ENCODE results near the gene TAX1BP3.

Gene TAX1BP3

DNA sequence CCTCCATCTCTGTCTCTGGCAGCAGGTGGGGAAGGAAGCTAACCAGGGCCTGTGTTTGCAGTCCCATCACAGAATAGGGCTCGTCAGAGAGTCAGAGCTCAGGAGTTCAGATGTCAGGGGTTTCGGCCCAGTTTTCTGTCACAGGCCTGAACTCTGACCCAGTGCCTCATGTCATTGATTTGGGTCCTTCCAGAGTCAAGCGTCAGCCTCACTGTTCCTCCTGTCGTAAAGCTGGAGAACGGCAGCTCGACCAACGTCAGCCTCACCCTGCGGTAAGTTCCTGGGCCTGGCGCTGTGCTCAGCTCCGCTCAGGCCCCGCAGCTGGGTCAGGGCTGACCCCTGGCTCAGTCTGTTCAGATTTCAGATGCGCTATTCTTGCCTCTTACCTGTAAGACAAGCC is 21.1 kb downstream of the TAX1BP3 start:
- no peak overlapping the region for H3K4me3 ChIP-seq (ENCODE audit: low read depth in 1 of 2, low read length in 2 of 2)
- no peak overlapping the region for H3K9ac ChIP-seq (ENCODE audit: low read depth in 1 of 2, low read length in 2 of 2)
- peaks cover 11 to 20% of the 10 kb centered on the region in 2 donors for H3K36me3 ChIP-seq (ENCODE audit: control insufficient read depth in 1 of 2, insufficient read depth in 2 of 2, low read length in 2 of 2)
- no peaks in the 10 kb centered on the region for H3K4me1 ChIP-seq (ENCODE audit: control insufficient read depth in 1 of 2, insufficient read depth in 2 of 2, low read length in 2 of 2)
- no peaks in the 10 kb centered on the region for H3K27me3 ChIP-seq (ENCODE audit: control insufficient read depth in 1 of 2, insufficient read depth in 2 of 2, low read length in 2 of 2)
- H3K9me3 ChIP-seq (ENCODE audit: control insufficient read depth in 1 of 2, low read length in 2 of 2), result no peaks in the 10 kb centered on the region
- no peak overlapping the region for H3K27ac ChIP-seq (ENCODE audit: low read depth, low read length)

DNA sequence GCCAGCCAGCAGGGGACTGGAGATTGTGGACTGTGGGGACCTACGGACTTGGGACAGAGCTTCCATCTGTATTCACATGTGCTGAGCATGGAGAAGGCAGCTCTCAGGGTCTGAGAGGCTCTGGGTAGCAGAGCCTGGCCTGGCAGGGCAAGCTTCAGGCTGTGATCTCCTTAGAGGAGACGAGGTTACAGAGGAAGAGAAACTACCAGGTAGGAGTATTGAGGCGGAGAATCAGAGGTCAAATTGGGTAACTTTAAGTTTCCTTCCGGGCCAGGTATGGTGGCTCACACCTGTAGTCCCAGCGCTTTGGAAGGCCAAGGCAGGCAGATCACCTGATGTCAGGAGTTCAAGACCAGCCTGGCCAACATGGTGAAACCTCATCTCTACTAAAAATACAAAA is 23.1 kb downstream of the TAX1BP3 start:
- H3K4me3 ChIP-seq (ENCODE audit: low read depth in 1 of 2, low read length in 2 of 2), result no peak overlapping the region
- no peak overlapping the region for H3K9ac ChIP-seq (ENCODE audit: low read depth in 1 of 2, low read length in 2 of 2)
- H3K9me3 ChIP-seq (ENCODE audit: control insufficient read depth in 1 of 2, low read length in 2 of 2), result no peaks in the 10 kb centered on the region
- peaks cover 11 to 22% of the 10 kb centered on the region in 2 donors for H3K36me3 ChIP-seq (ENCODE audit: control insufficient read depth in 1 of 2, insufficient read depth in 2 of 2, low read length in 2 of 2)
- no peak overlapping the region for H3K27ac ChIP-seq (ENCODE audit: low read depth, low read length)
- H3K27me3 ChIP-seq (ENCODE audit: control insufficient read depth in 1 of 2, insufficient read depth in 2 of 2, low read length in 2 of 2), result no peaks in the 10 kb centered on the region
- H3K4me1 ChIP-seq (ENCODE audit: control insufficient read depth in 1 of 2, insufficient read depth in 2 of 2, low read length in 2 of 2), result no peaks in the 10 kb centered on the region

DNA sequence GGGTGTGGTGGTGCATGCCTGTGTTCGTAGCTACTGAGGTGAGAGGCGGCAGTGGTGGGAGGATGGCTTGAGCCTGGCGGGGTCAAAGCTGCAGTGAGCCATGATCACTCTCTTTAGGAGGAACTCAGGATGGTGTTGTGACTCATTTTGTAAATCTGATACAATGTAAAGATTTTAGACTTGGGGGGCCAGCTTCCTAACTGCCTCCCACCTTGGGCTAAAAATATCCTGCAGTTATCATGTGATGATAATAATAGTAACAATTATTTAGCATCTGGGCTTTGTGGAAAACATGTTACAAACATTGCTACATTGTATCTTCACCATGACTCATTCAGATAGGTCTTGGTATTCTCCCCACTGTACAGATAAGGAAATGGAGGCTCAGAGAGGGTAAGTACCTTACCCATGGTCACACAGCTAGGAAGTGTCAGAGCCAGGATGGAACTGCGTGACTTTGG is 24.5 kb downstream of the TAX1BP3 start:
- no peak overlapping the region for H3K27ac ChIP-seq (ENCODE audit: low read depth, low read length)
- H3K4me1 ChIP-seq (ENCODE audit: control insufficient read depth in 1 of 2, insufficient read depth in 2 of 2, low read length in 2 of 2), result no peaks in the 10 kb centered on the region
- no peak overlapping the region for H3K4me3 ChIP-seq (ENCODE audit: low read depth in 1 of 2, low read length in 2 of 2)
- no peaks in the 10 kb centered on the region for H3K9me3 ChIP-seq (ENCODE audit: control insufficient read depth in 1 of 2, low read length in 2 of 2)
- no peak overlapping the region for H3K9ac ChIP-seq (ENCODE audit: low read depth in 1 of 2, low read length in 2 of 2)
- H3K27me3 ChIP-seq (ENCODE audit: control insufficient read depth in 1 of 2, insufficient read depth in 2 of 2, low read length in 2 of 2), result no peaks in the 10 kb centered on the region
- H3K36me3 ChIP-seq (ENCODE audit: control insufficient read depth in 1 of 2, insufficient read depth in 2 of 2, low read length in 2 of 2), result peaks cover 11 to 15% of the 10 kb centered on the region in 2 donors

DNA sequence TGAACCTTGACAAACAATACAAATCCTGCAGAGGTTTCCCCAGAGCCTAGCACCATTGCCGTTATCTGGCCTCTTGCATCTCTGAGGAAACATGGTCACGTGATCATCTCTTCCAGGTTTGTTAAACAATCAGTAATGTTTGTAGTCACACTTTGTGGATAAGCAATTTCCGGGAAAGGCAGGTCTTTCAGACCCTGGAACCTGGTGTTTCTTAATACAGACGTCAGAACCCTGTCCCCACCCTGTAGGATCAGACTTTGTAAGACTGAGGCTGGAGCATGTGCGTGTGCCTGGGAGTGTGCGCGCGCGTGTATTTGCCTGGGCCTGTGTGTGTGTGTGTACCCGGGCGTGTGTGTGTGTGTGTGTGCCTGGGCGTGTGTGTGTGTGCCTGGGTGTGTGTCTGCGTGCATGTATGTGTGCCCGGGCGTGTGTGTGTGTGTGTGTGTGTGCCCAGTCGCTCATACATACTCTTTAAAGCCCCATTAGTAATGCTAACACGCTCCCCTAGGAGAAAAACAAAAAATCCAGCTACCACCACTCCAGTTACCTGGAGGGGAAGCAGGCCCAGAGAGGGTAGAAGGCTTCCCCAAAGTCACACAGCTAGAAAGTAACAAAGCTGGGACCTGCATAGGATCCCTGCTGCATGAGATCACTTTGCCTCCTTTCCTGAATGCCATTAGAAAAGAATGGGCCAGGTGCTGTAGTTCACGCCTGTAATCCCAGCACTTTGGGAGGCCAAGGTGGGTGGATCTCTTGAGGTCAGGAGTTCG is 26.5 kb downstream of the TAX1BP3 start:
- H3K36me3 ChIP-seq (ENCODE audit: control insufficient read depth in 1 of 2, insufficient read depth in 2 of 2, low read length in 2 of 2), result peaks cover 3 to 8% of the 10 kb centered on the region in 2 donors
- no peak overlapping the region for H3K27ac ChIP-seq (ENCODE audit: low read depth, low read length)
- peaks cover 0 to 4% of the 10 kb centered on the region in 2 donors for H3K4me1 ChIP-seq (ENCODE audit: control insufficient read depth in 1 of 2, insufficient read depth in 2 of 2, low read length in 2 of 2)
- no peak overlapping the region for H3K9ac ChIP-seq (ENCODE audit: low read depth in 1 of 2, low read length in 2 of 2)
- H3K4me3 ChIP-seq (ENCODE audit: low read depth in 1 of 2, low read length in 2 of 2), result no peak overlapping the region
- no peaks in the 10 kb centered on the region for H3K27me3 ChIP-seq (ENCODE audit: control insufficient read depth in 1 of 2, insufficient read depth in 2 of 2, low read length in 2 of 2)
- no peaks in the 10 kb centered on the region for H3K9me3 ChIP-seq (ENCODE audit: control insufficient read depth in 1 of 2, low read length in 2 of 2)

DNA sequence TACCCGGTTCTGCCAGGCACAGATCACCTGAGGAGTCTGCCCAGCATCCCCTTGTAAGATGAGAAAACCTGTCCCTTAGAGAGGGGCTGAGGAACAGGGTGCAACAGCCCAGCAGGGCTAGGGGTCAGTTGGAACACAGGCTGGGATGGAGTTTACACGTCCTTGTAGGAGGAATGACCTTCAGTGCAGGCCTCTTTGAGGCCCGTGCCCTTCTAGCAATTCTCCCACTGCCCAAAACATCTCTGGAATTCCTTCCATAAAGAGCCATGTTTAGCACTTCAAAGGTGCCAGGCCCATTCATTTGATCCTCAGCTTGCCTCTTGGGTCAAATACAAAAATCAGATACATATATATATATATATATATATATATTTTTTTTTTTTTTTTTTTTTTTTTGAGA is 27.4 kb downstream of the TAX1BP3 start:
- Histone ChIP-seq H3K27ac (ENCODE audit: low read depth, low read length) (no peak overlapping the region), H3K9me3 (ENCODE audit: control insufficient read depth in 1 of 2, low read length in 2 of 2) (no peaks in the 10 kb centered on the region), H3K4me1 (ENCODE audit: control insufficient read depth in 1 of 2, insufficient read depth in 2 of 2, low read length in 2 of 2) (peaks cover 0 to 4% of the 10 kb centered on the region in 2 donors), H3K4me3 (ENCODE audit: low read depth in 1 of 2, low read length in 2 of 2) (no peak overlapping the region), H3K36me3 (ENCODE audit: control insufficient read depth in 1 of 2, insufficient read depth in 2 of 2, low read length in 2 of 2) (peaks cover 0 to 6% of the 10 kb centered on the region in 2 donors), H3K9ac (ENCODE audit: low read depth in 1 of 2, low read length in 2 of 2) (no peak overlapping the region), H3K27me3 (ENCODE audit: control insufficient read depth in 1 of 2, insufficient read depth in 2 of 2, low read length in 2 of 2) (no peaks in the 10 kb centered on the region)

DNA sequence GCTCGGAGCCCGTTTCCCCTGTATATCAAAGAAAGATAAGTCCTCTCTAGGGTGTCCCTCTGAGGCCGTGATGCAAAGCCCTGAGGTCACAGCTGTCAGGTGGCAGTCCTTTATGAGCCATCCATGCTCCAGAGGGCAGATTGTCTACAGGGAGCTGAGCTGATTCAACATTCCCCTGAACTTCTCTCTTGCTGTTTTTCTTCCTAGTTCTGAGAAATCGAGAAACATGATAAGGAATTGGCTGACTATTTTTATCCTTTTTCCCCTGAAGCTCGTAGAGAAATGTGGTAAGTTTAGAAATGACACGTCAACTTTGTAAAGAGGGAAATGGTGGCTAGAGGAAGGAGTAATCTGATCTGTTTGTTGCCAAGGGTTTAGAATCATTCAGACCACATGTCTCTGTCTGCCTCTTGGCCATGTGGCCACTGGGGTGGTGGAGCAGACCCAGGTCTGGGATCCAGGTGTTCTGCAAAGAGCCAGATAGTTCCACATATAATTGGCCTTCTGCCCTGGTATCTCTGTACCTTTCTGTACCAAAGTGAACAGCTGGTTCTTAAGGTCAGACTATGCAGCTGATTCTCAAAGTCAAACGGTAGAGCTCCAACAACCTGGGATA is 28.3 kb downstream of the TAX1BP3 start:
- Histone ChIP-seq H3K27ac (ENCODE audit: low read depth, low read length) (no peak overlapping the region), H3K9ac (ENCODE audit: low read depth in 1 of 2, low read length in 2 of 2) (no peak overlapping the region), H3K4me1 (ENCODE audit: control insufficient read depth in 1 of 2, insufficient read depth in 2 of 2, low read length in 2 of 2) (peaks cover 0 to 4% of the 10 kb centered on the region in 2 donors), H3K9me3 (ENCODE audit: control insufficient read depth in 1 of 2, low read length in 2 of 2) (no peaks in the 10 kb centered on the region), H3K27me3 (ENCODE audit: control insufficient read depth in 1 of 2, insufficient read depth in 2 of 2, low read length in 2 of 2) (no peaks in the 10 kb centered on the region), H3K4me3 (ENCODE audit: low read depth in 1 of 2, low read length in 2 of 2) (no peak overlapping the region), H3K36me3 (ENCODE audit: control insufficient read depth in 1 of 2, insufficient read depth in 2 of 2, low read length in 2 of 2) (peaks cover 0 to 6% of the 10 kb centered on the region in 2 donors)

DNA sequence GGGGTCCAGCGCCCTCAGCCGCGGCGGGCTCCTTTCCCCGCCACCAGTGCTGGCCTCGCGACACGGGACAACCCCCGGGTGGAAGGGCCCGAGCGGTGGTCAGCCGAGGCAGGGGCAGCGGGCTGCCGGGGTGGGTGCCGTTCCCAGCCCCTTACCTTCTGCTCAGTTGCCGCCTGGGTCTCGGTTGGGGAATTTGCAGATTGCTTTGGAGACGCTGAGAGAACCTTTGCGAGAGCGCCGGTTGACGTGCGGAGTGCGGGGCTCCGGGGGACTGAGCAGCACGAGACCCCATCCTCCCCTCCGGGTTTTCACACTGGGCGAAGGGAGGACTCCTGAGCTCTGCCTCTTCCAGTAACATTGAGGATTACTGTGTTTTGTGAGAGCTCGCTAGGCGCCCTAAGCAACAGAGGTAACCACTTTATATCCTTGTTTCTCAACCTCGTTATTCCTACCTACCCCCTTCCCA is 31.4 kb downstream of the TAX1BP3 start:
- Histone ChIP-seq H3K27me3 (ENCODE audit: control insufficient read depth in 1 of 2, insufficient read depth in 2 of 2, low read length in 2 of 2) (no peaks in the 10 kb centered on the region), H3K9me3 (ENCODE audit: control insufficient read depth in 1 of 2, low read length in 2 of 2) (no peaks in the 10 kb centered on the region), H3K4me1 (ENCODE audit: control insufficient read depth in 1 of 2, insufficient read depth in 2 of 2, low read length in 2 of 2) (peaks cover 0 to 8% of the 10 kb centered on the region in 2 donors), H3K27ac (ENCODE audit: low read depth, low read length) (peak overlapping the region; percentile 97), H3K36me3 (ENCODE audit: control insufficient read depth in 1 of 2, insufficient read depth in 2 of 2, low read length in 2 of 2) (peaks cover 3 to 8% of the 10 kb centered on the region in 2 donors), H3K4me3 (ENCODE audit: low read depth in 1 of 2, low read length in 2 of 2) (peak overlapping the region; percentile 88 to 91), H3K9ac (ENCODE audit: low read depth in 1 of 2, low read length in 2 of 2) (peak overlapping the region; percentile 72 to 75)

DNA sequence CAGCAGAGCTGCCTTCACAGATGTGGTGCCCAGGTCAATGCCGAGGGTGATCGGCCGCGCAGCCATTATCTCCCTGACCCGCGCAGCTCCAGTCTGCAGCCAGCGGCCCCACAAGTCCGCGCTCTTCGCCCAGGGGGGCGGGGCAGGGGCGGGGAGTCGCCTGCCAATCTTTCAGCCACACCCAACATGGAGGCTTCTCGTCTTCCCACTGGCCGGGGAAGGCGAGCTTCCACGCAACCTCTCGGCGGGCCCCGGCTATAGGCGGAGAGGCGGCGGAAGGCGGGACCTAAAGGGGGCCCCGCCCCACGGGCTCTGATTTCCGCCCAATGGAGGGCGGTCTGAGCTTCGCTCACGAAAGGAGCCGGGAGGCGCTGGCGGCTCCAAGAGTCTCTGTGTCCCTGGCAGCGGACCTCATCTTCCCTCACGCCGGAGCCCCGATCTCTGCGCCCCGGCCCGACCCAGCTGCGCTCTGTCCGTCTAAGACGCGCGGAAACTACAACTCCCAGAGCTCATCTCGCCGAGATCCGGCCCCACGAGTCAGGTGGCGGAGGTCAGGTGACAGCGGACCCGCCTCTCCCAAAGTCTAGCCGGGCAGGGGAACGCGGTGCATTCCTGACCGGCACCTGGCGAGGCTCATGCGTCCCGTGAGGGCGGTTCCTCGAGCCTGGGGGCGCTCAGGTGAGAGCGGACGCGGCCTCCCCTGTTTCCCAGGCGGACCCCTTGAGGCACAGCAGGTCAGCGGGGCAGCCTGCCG is 32.0 kb downstream of the TAX1BP3 start, which contains the start of the genes CTNS and SHPK:
TSS of gene CTNS (plus strand) at position 607 of the 754 bp plus-strand sequence. CDS start 3,447 bp downstream, outside the sequence.
TSS of gene SHPK (minus strand) at position 97 of the 754 bp plus-strand sequence. CDS start at position 66, 31 bp downstream.
- H3K27ac ChIP-seq (ENCODE audit: low read depth, low read length), result peak within 1 kb of the TSS; percentile 97
- no peaks in the 10 kb centered on the region for H3K27me3 ChIP-seq (ENCODE audit: control insufficient read depth in 1 of 2, insufficient read depth in 2 of 2, low read length in 2 of 2)
- peaks cover 0 to 8% of the 10 kb centered on the region in 2 donors for H3K4me1 ChIP-seq (ENCODE audit: control insufficient read depth in 1 of 2, insufficient read depth in 2 of 2, low read length in 2 of 2)
- H3K9me3 ChIP-seq (ENCODE audit: control insufficient read depth in 1 of 2, low read length in 2 of 2), result no peaks in the 10 kb centered on the region
- peak within 1 kb of the TSS; percentile 88 to 91 for H3K4me3 ChIP-seq (ENCODE audit: low read depth in 1 of 2, low read length in 2 of 2)
- peak within 1 kb of the TSS; percentile 75 to 85 for H3K9ac ChIP-seq (ENCODE audit: low read depth in 1 of 2, low read length in 2 of 2)
- peaks cover 3 to 8% of the 10 kb centered on the region in 2 donors for H3K36me3 ChIP-seq (ENCODE audit: control insufficient read depth in 1 of 2, insufficient read depth in 2 of 2, low read length in 2 of 2)

DNA sequence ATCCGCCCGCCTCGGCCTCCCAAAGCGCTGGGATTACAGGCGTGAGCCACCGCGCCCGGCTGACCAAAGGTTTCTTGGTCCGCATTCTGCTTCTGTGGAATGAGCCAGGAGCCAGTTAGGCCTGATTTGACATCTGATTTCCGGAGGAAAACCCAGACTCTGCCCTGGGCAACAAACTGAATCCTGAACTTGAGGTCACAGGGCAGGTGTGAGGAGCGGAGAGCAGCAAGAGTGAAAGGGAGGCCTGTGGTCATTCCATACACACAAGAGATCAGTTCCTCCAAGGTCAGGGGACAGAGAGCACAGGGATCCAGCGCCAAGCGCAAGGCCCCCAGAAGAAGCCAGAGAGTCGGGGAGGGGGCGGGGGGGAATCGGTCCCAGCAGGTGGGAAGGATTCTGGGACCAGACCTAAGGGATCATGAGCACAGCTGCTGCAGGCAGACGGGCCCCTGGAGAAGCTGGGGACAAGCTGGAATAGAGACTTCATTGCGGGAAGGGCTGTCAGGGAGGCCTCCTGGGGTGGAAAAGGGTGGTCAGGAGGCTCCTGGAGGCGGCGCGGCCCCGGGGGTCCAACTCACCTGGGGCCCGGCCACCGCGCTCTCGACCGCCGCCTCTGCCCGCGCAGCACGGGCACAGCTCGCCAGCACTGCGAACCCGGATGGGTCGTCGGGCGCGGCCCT is 32.8 kb downstream of the TAX1BP3 start:
- peaks cover 0 to 8% of the 10 kb centered on the region in 2 donors for H3K4me1 ChIP-seq (ENCODE audit: control insufficient read depth in 1 of 2, insufficient read depth in 2 of 2, low read length in 2 of 2)
- H3K36me3 ChIP-seq (ENCODE audit: control insufficient read depth in 1 of 2, insufficient read depth in 2 of 2, low read length in 2 of 2), result peaks cover 3 to 10% of the 10 kb centered on the region in 2 donors
- H3K9me3 ChIP-seq (ENCODE audit: control insufficient read depth in 1 of 2, low read length in 2 of 2), result no peaks in the 10 kb centered on the region
- peak overlapping the region; percentile 70 for H3K27ac ChIP-seq (ENCODE audit: low read depth, low read length)
- no peaks in the 10 kb centered on the region for H3K27me3 ChIP-seq (ENCODE audit: control insufficient read depth in 1 of 2, insufficient read depth in 2 of 2, low read length in 2 of 2)
- peak overlapping the region; percentile 88 to 91 for H3K4me3 ChIP-seq (ENCODE audit: low read depth in 1 of 2, low read length in 2 of 2)
- H3K9ac ChIP-seq (ENCODE audit: low read depth in 1 of 2, low read length in 2 of 2), result peak overlapping the region; percentile 75 to 85

All from duodenal mucosa (tissue), 2 donors.